Measurements from ENCODE around the gene FARP1. TPM values are rescaled to one million over a fixed set of nuclear protein-coding genes. Genes with fewer than 3 reads are reported as not detected.

The FARP1 gene
- total and polyA plus RNA-seq, 10 of the 15 experiments (the other 5 are each of a cell fraction or from before 2014, with no cell fraction given): 0.17 to 6.9 (median 0.68) TPM

DNA sequence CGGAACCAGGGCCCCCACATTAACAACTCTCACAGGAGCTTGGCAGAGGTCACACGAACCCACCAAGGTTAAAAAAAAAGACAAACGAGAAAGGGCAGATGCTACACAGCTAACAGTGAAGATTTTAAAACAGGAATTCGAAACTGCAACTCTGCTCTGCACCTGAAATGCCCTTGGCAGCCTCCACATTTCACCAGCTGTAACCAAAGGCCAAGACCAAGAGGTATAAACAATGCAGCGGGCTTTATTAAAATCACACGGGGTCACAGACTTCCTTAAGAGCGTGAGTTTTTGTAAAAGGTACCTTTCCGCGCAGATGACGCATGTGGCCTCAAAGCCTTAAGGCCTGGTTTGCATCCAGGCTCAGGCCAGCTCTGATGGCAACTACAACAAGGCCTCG, 345.8 kb downstream of the FARP1 start:
- peaks cover 4 to 6% of the 10 kb centered on the region in 2 experiments; a peak in 3 of 4 replicates for H3K36me3 ChIP-seq (ENCODE audit: control insufficient read depth in 2 of 2, insufficient read depth in 2 of 2, low read length in 1 of 2)
- peak; percentile 55 for DNase-seq (ENCODE audit: low read depth, low spot score)
- H4K20me1 ChIP-seq (ENCODE audit: control insufficient read depth, insufficient read depth): peaks cover 3% of the 10 kb centered on the region; the same call in 1 of the 2 replicates
- POLR2A ChIA-PET: interaction anchor here (1.0 to 2.3 kb wide), 3 partner anchors 10 to 164 kb away, joined by 4 to 9 read pairs (median 5); no protein-coding TSS in a partner anchor
- peak; percentile 63 for ATAC-seq
- BruUV-seq (replicated peaks): no TSS peak
- H3K9ac ChIP-seq (ENCODE audit: control insufficient read depth, insufficient read depth, low read length): no peak overlapping the region
- peak; percentile 62 for FAIRE-seq
- in situ Hi-C loops (cut with MboI): no loop called here
- H3K4me3 ChIP-seq: peak overlapping the region; percentile 13; the same call in 1 of the 2 replicates
- 27% methylated on average over 11 of the region's 11 CpGs for WGBS (ENCODE audit: insufficient coverage, insufficient replicate concordance, low lambda C conversion rate, missing lambda C conversion rate)
- SMC1A ChIA-PET (ENCODE audit: uncharacterized antibody, unreplicated experiment): interaction anchor here (1.2 to 5.4 kb wide), 8 partner anchors 11 to 165 kb away, joined by 3 to 36 read pairs (median 14); no protein-coding TSS in a partner anchor
- H3K27ac ChIP-seq (ENCODE audit: control insufficient read depth, insufficient read depth): peak overlapping the region; percentile 70
- CTCF ChIA-PET: interaction anchor here (0.7 to 4.2 kb wide), 4 partner anchors 11 to 165 kb away, joined by 3 to 31 read pairs (median 6); no protein-coding TSS in a partner anchor
- TF ChIP-seq CREM (IDR thresholded peaks at IDR 0.05; ENCODE audit: low read depth) (peak; percentile 32; the same call in 1 of the 2 replicates), TCF12 (IDR thresholded peaks at IDR 0.05; ENCODE audit: low read depth, low read length) (0 out of 2 replicates have a peak, but pooled peaks have one; percentile 21), PAX5 (IDR thresholded peaks at IDR 0.05; ENCODE audit: borderline replicate concordance, low read depth, low read length) (0 out of 2 replicates have a peak, but pooled peaks have one; percentile 41), ZNF384 (IDR thresholded peaks at IDR 0.05; ENCODE audit: borderline replicate concordance, low read depth, low read length) (0 out of 2 replicates have a peak, but pooled peaks have one; percentile 27), EP300 (IDR thresholded peaks at IDR 0.05; ENCODE audit: borderline replicate concordance in 1 of 2, control insufficient read depth in 1 of 2, low read depth in 2 of 2, low read length in 2 of 2) (no peak), RUNX3 (IDR thresholded peaks at IDR 0.05; ENCODE audit: low read length) (0 out of 2 replicates have a peak, but pooled peaks have one; percentile 31), HCFC1 (IDR thresholded peaks at IDR 0.05; ENCODE audit: low read length) (no peak), ETV6 (conservative IDR thresholded peaks at IDR 0.05 in 1 of 2, IDR thresholded peaks at IDR 0.05 in 1 of 2; ENCODE audit: borderline replicate concordance in 1 of 2, low read depth in 1 of 2) (peak in 1 of 2 experiments; percentile 77; a peak in 2 of 4 replicates)
- RAD21 ChIA-PET (ENCODE audit: unreplicated experiment): interaction anchor here (1.1 to 4.0 kb wide), 10 partner anchors 12 to 184 kb away, joined by 3 to 21 read pairs (median 6); partner anchors contain the start of gene STK24
- peaks cover 63% of the 10 kb centered on the region for H3K4me1 ChIP-seq (ENCODE audit: control insufficient read depth, insufficient read depth, low read length)
- no peaks in the 10 kb centered on the region for H3K27me3 ChIP-seq (replicated peaks in 1 of 2; ENCODE audit: control insufficient read depth in 2 of 2, insufficient read depth in 2 of 2, low read length in 1 of 2)
- H3K9me3 ChIP-seq (replicated peaks; ENCODE audit: control insufficient read depth, insufficient read depth, low read length): no peaks in the 10 kb centered on the region
- H3K79me2 ChIP-seq (ENCODE audit: control insufficient read depth, insufficient read depth, low read length): peaks cover 82% of the 10 kb centered on the region
- peak overlapping the region; percentile 86 for H3K4me2 ChIP-seq (ENCODE audit: control insufficient read depth, insufficient read depth)
- no peak overlapping the region for H2AFZ ChIP-seq (ENCODE audit: control insufficient read depth, low read depth, low read length)
- intact Hi-C loops (cut with micrococcal nuclease; ENCODE audit: unreplicated experiment): no loop called here
